Liver (tissue), 9 donors: ENCODE measurements around the gene CFAP45. TPM values are rescaled to one million over a fixed set of nuclear protein-coding genes. Genes with fewer than 3 reads are reported as not detected.

ENCODE experiments used
- DNase-seq: peaks from one replicate; pipeline ENCODE4 v3.0.0-alpha.2; 2017; ENCODE audit warnings: low spot score
- H3K27ac ChIP-seq, 2 donors: one replicate each; pipeline ENCODE4 v1.7.0; 2013; ENCODE audit warnings: inconsistent platforms in 2 of 2, low read length in 2 of 2, control low read depth in 1 of 2, low read depth in 1 of 2, mild to moderate bottlenecking in 1 of 2
- H3K27me3 ChIP-seq, 4 donors: one replicate each; pipeline versions ENCODE4 v1.6.1 to v1.7.0; 2013; ENCODE audit warnings: low read length in 3 of 4, inconsistent platforms in 1 of 4, mild to moderate bottlenecking in 1 of 4, moderate library complexity in 1 of 4; ENCODE audit not compliant: control insufficient read depth in 4 of 4, insufficient read depth in 4 of 4
- H3K36me3 ChIP-seq, 4 donors: one replicate each; pipeline versions ENCODE4 v1.6.1 to v1.7.0; 2013; ENCODE audit warnings: low read length in 3 of 4, mild to moderate bottlenecking in 3 of 4, low read depth in 1 of 4, moderate library complexity in 1 of 4; ENCODE audit not compliant: control insufficient read depth in 4 of 4, insufficient read depth in 3 of 4
- H3K4me1 ChIP-seq, 4 donors: one replicate each; pipeline versions ENCODE4 v1.6.1 to v1.7.0; 2013; ENCODE audit warnings: low read length in 3 of 4, mild to moderate bottlenecking in 3 of 4, moderate library complexity in 1 of 4; ENCODE audit not compliant: control insufficient read depth in 4 of 4, insufficient read depth in 4 of 4
- H3K4me3 ChIP-seq, 3 donors: one replicate each; pipeline versions ENCODE4 v1.6.1 to v1.7.0; 2013; ENCODE audit warnings: low read length in 3 of 3, control low read depth in 1 of 3, low read depth in 1 of 3, mild to moderate bottlenecking in 1 of 3
- H3K9ac ChIP-seq, 2 donors: one replicate each; pipeline ENCODE4 v1.7.0; 2013; ENCODE audit warnings: low read length in 2 of 2, mild to moderate bottlenecking in 2 of 2, moderate library complexity in 2 of 2, control low read depth in 1 of 2, low read depth in 1 of 2
- H3K9me3 ChIP-seq, 4 donors: one replicate each; pipeline versions ENCODE4 v1.6.1 to v1.7.0; 2013; ENCODE audit warnings: low read length in 3 of 4; ENCODE audit not compliant: control insufficient read depth in 4 of 4
- CTCF ChIP-seq: fragments of 150-350 bp; IDR thresholded peaks from 2 replicates; pipeline ENCODE4 v1.5.1; 2017; ENCODE audit warnings: improper control_type of control experiment, low read depth, low read length; ENCODE audit not compliant: missing input control
- EGR1 ChIP-seq, 2 donors: IDR thresholded peaks; 2 replicates each; pipeline ENCODE4 v1.6.1; 2016 to 2018; ENCODE audit warnings: antibody characterized with exemption in 2 of 2, low read depth in 2 of 2
- FOXA1 ChIP-seq: IDR thresholded peaks from 2 replicates; pipeline ENCODE4 v1.6.1; 2016; ENCODE audit warnings: antibody characterized with exemption
- FOXA2 ChIP-seq: IDR thresholded peaks from 2 replicates; pipeline ENCODE4 v1.6.1; 2016; ENCODE audit warnings: antibody characterized with exemption
- GABPA ChIP-seq, 2 donors: IDR thresholded peaks in 1 of 2; conservative IDR thresholded peaks in 1 of 2; 2 replicates each; pipeline ENCODE4 v1.6.1; 2016; ENCODE audit warnings: antibody characterized with exemption in 2 of 2, mild to moderate bottlenecking in 1 of 2, moderate library complexity in 1 of 2
- HNF4A ChIP-seq, 2 donors: conservative IDR thresholded peaks; 2 replicates each; pipeline ENCODE4 v1.6.1; 2016; ENCODE audit warnings: antibody characterized with exemption in 2 of 2, mild to moderate bottlenecking in 2 of 2
- HNF4G ChIP-seq: IDR thresholded peaks from 2 replicates; pipeline ENCODE4 v1.6.1; 2016; ENCODE audit warnings: antibody characterized with exemption
- JUND ChIP-seq, 2 donors: IDR thresholded peaks; 2 replicates each; pipeline ENCODE4 v1.6.1; 2016; ENCODE audit warnings: antibody characterized with exemption in 2 of 2
- MAX ChIP-seq: IDR thresholded peaks from 2 replicates; pipeline ENCODE4 v1.6.1; 2016; ENCODE audit warnings: antibody characterized with exemption
- NR2F2 ChIP-seq: IDR thresholded peaks from 2 replicates; pipeline ENCODE4 v1.6.1; 2016; ENCODE audit warnings: antibody characterized with exemption
- RAD21 ChIP-seq, 2 donors: IDR thresholded peaks; 2 replicates each; pipeline ENCODE4 v1.6.1; 2016; ENCODE audit warnings: antibody characterized with exemption in 2 of 2, mild to moderate bottlenecking in 2 of 2
- RXRA ChIP-seq, 2 donors: IDR thresholded peaks; 2 replicates each; pipeline ENCODE4 v1.6.1; 2017 to 2018; ENCODE audit warnings: antibody characterized with exemption in 2 of 2, mild to moderate bottlenecking in 1 of 2
- SP1 ChIP-seq: IDR thresholded peaks from 2 replicates; pipeline ENCODE4 v1.6.1; 2018; ENCODE audit warnings: antibody characterized with exemption, mild to moderate bottlenecking
- TAF1 ChIP-seq: conservative IDR thresholded peaks from 2 replicates; pipeline ENCODE4 v1.6.1; 2016; ENCODE audit warnings: antibody characterized with exemption, mild to moderate bottlenecking
- YY1 ChIP-seq: IDR thresholded peaks from 2 replicates; pipeline ENCODE4 v1.6.1; 2016; ENCODE audit warnings: antibody characterized with exemption, mild to moderate bottlenecking
- WGBS: extraction: QIAGEN DNeasy Blood & Tissue Kit; methylation state at CpG from one replicate; pipeline ENCODE4 v1.1.7; 2013; 5-methylcytosine and 5-hydroxymethylcytosine counted together
- polyA plus RNA-seq, 2 donors: library from polyadenylated mRNA; stranded (reverse) in 1 of 2; unstranded in 1 of 2; fragments of 200-250 nt in 1 of 2; fragments of >200 nt in 1 of 2; fragmentation: Nextera tagmentation in 1 of 2; extraction: Ambion mirVana in 1 of 2; gene quantifications; one replicate each; pipeline versions ENCODE4 v1.2.1 to v1.2.3, GENCODE V29; 2013 to 2015
- total RNA-seq, 2 donors: library from RNA; depleted of rRNA; stranded (reverse); fragments of >200 nt; gene quantifications; one replicate each; pipeline ENCODE4 v1.2.3, GENCODE V29; 2014
- TF ChIP-seq, protein P1 (sequence below): IDR thresholded peaks from 2 replicates; pipeline ENCODE4 v1.6.1; 2016; ENCODE audit warnings: antibody characterized with exemption, mild to moderate bottlenecking
- TF ChIP-seq, protein P2 (sequence below): IDR thresholded peaks from 2 replicates; pipeline ENCODE4 v1.6.1; 2016; ENCODE audit warnings: antibody characterized with exemption
- TF ChIP-seq, protein P3 (sequence below): IDR thresholded peaks from 2 replicates; pipeline ENCODE4 v1.6.1; 2016; ENCODE audit warnings: antibody characterized with exemption
- donor health status: healthy.
- donor health status: healthy.
- donor health status: healthy.
- donor health status: healthy.
- donor health status: healthy.

CFAP45 gene
- total and polyA plus RNA-seq, 4 donors = 0.03 to 0.24 TPM; not detected in 2

- DNase-seq = no peak
- H3K9me3 ChIP-seq = no peaks in the 10 kb centered on the region
- H3K27me3 ChIP-seq = no peaks in the 10 kb centered on the region
- no peaks in the 10 kb centered on the region for H3K36me3 ChIP-seq
- H3K27ac ChIP-seq = no peak overlapping the region
- no peak for TF ChIP-seq FOXA1
- TF ChIP-seq CTCF = no peak
- no peak for TF ChIP-seq FOXA2
- no peak for TF ChIP-seq RXRA (IDR thresholded peaks at IDR 0.05)
- TF ChIP-seq, protein P1, sequence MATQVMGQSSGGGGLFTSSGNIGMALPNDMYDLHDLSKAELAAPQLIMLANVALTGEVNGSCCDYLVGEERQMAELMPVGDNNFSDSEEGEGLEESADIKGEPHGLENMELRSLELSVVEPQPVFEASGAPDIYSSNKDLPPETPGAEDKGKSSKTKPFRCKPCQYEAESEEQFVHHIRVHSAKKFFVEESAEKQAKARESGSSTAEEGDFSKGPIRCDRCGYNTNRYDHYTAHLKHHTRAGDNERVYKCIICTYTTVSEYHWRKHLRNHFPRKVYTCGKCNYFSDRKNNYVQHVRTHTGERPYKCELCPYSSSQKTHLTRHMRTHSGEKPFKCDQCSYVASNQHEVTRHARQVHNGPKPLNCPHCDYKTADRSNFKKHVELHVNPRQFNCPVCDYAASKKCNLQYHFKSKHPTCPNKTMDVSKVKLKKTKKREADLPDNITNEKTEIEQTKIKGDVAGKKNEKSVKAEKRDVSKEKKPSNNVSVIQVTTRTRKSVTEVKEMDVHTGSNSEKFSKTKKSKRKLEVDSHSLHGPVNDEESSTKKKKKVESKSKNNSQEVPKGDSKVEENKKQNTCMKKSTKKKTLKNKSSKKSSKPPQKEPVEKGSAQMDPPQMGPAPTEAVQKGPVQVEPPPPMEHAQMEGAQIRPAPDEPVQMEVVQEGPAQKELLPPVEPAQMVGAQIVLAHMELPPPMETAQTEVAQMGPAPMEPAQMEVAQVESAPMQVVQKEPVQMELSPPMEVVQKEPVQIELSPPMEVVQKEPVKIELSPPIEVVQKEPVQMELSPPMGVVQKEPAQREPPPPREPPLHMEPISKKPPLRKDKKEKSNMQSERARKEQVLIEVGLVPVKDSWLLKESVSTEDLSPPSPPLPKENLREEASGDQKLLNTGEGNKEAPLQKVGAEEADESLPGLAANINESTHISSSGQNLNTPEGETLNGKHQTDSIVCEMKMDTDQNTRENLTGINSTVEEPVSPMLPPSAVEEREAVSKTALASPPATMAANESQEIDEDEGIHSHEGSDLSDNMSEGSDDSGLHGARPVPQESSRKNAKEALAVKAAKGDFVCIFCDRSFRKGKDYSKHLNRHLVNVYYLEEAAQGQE = no peak
- no peak for TF ChIP-seq YY1
- no peak for TF ChIP-seq SP1
- WGBS = 82% methylated on average over 1 of the region's 1 CpG
- H3K4me3 ChIP-seq = no peak overlapping the region
- H3K9ac ChIP-seq = no peak overlapping the region
- H3K4me1 ChIP-seq = peaks cover 6 to 11% (median 10%) of the 10 kb centered on the region in 4 donors
Observed at GRCh38 chr1:159869607-159870006, 30.4 kb downstream of the CFAP45 start.

- 69% methylated on average over 4 of the region's 4 CpGs for WGBS
Observed at GRCh38 chr1:159869173-159869572, 30.8 kb downstream of the CFAP45 start.

More at GRCh38 chr1:159869173-159869572, 30.8 kb downstream of the CFAP45 start:
- Histone ChIP-seq H3K9ac (no peak overlapping the region), H3K36me3 (no peaks in the 10 kb centered on the region), H3K27me3 (no peaks in the 10 kb centered on the region), H3K9me3 (no peaks in the 10 kb centered on the region), H3K4me3 (no peak overlapping the region), H3K27ac (no peak overlapping the region), H3K4me1 (peaks cover 6 to 11% (median 10%) of the 10 kb centered on the region in 4 donors)
- DNase-seq = no peak
- no peak for TF ChIP-seq EGR1 (IDR thresholded peaks at IDR 0.05; ENCODE audit: low read depth in 2 of 2)
- no peak for TF ChIP-seq GABPA (IDR thresholded peaks at IDR 0.05 in 1 of 2, conservative IDR thresholded peaks at IDR 0.05 in 1 of 2)
- no peak for TF ChIP-seq FOXA2
- no peak for TF ChIP-seq NR2F2
- TF ChIP-seq YY1 = no peak
- TF ChIP-seq, protein P2, sequence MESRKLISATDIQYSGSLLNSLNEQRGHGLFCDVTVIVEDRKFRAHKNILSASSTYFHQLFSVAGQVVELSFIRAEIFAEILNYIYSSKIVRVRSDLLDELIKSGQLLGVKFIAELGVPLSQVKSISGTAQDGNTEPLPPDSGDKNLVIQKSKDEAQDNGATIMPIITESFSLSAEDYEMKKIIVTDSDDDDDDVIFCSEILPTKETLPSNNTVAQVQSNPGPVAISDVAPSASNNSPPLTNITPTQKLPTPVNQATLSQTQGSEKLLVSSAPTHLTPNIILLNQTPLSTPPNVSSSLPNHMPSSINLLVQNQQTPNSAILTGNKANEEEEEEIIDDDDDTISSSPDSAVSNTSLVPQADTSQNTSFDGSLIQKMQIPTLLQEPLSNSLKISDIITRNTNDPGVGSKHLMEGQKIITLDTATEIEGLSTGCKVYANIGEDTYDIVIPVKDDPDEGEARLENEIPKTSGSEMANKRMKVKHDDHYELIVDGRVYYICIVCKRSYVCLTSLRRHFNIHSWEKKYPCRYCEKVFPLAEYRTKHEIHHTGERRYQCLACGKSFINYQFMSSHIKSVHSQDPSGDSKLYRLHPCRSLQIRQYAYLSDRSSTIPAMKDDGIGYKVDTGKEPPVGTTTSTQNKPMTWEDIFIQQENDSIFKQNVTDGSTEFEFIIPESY = no peak
- no peak for TF ChIP-seq RAD21 (IDR thresholded peaks at IDR 0.05)
- TF ChIP-seq, protein P3, sequence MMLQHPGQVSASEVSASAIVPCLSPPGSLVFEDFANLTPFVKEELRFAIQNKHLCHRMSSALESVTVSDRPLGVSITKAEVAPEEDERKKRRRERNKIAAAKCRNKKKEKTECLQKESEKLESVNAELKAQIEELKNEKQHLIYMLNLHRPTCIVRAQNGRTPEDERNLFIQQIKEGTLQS = no peak
- no peak for TF ChIP-seq HNF4G
- TF ChIP-seq SP1 = no peak
- no peak for TF ChIP-seq RXRA (IDR thresholded peaks at IDR 0.05)
- TF ChIP-seq MAX = no peak
- TF ChIP-seq, protein P1 = no peak
- no peak for TF ChIP-seq HNF4A (conservative IDR thresholded peaks at IDR 0.05)
- no peak for TF ChIP-seq JUND (IDR thresholded peaks at IDR 0.05)
- TF ChIP-seq CTCF = no peak
- TF ChIP-seq TAF1 = no peak
